Activated CD8-positive, alpha-beta memory T cell treated with anti-CD3 and anti-CD28 coated beads, Interleukin-2, amount 10 ng/mL, durations not matched to agents 7 days and 5 days (primary cell): ENCODE data around the gene WSCD2. TPM values are rescaled to one million over a fixed set of nuclear protein-coding genes. Genes with fewer than 3 reads are reported as not detected.
A peak's percentile ranks its signal among the peaks of the same experiment; 100 is the strongest.
"Not testable (repeated sequence)": the region's sequence is repeated elsewhere in the genome, so short reads cannot be mapped to it uniquely, and the experiment has no call there.

ENCODE experiments used
- ATAC-seq: fragments of 150-1000 bp; cut with Tn5 transposase; one replicate; pipeline ENCODE4 v1.10.0; 2021; ENCODE audit warnings: moderate library complexity
- CTCF ChIA-PET: fragments of 350-600 bp; sonication (Branson Sonifier 250); formaldehyde crosslinking; loops from one replicate; lab custom pipeline; 2021; ENCODE audit warnings: antibody characterized with exemption; lab: Charles Lee
- DNase-seq: peaks from one replicate; pipeline ENCODE4 v3.0.0-alpha.2; 2020
- H3K27ac Mint-ChIP-seq: one replicate; pipeline ENCODE4 v1.8.0; 2021; ENCODE audit warnings: mild to moderate bottlenecking, mixed read lengths
- H3K27me3 Mint-ChIP-seq: one replicate; pipeline ENCODE4 v1.8.0; 2021; ENCODE audit warnings: mixed read lengths
- H3K36me3 Mint-ChIP-seq: one replicate; pipeline ENCODE4 v1.8.0; 2021; ENCODE audit warnings: mild to moderate bottlenecking, mixed read lengths
- H3K4me1 Mint-ChIP-seq: one replicate; pipeline ENCODE4 v1.8.0; 2021; ENCODE audit warnings: mixed read lengths
- H3K4me3 Mint-ChIP-seq: one replicate; pipeline ENCODE4 v1.8.0; 2021; ENCODE audit warnings: mild to moderate bottlenecking, moderate library complexity, mixed read lengths
- H3K9me3 Mint-ChIP-seq: one replicate; pipeline ENCODE4 v1.8.0; 2022; ENCODE audit warnings: low read depth, mixed read lengths
- total RNA-seq, 2 experiments: library from RNA; stranded (reverse); gene quantifications; one replicate each; pipeline ENCODE4 v1.2.3, GENCODE V29; 2021

Gene WSCD2
- total RNA-seq, 2 experiments from 2014 or later: not detected

GRCh38 chr12:108207791-108208730 is 79.0 kb downstream of the WSCD2 start:
- no peaks in the 10 kb centered on the region for H3K9me3 Mint-ChIP-seq
- no peak overlapping the region for H3K27ac Mint-ChIP-seq
- H3K27me3 Mint-ChIP-seq: no peaks in the 10 kb centered on the region
- DNase-seq (no peak), ATAC-seq (no peak)
- H3K4me1 Mint-ChIP-seq: no peaks in the 10 kb centered on the region
- CTCF ChIA-PET: no interaction called here
- no peaks in the 10 kb centered on the region for H3K36me3 Mint-ChIP-seq
- H3K4me3 Mint-ChIP-seq: no peak overlapping the region

- Mint-ChIP-seq H3K27ac (no peak overlapping the region), H3K36me3 (no peaks in the 10 kb centered on the region), H3K27me3 (no peaks in the 10 kb centered on the region), H3K4me1 (no peaks in the 10 kb centered on the region), H3K9me3 (no peaks in the 10 kb centered on the region), H3K4me3 (no peak overlapping the region)
- DNase-seq: no peak
- ATAC-seq: no peak
- CTCF ChIA-PET: no interaction called here
Observed at GRCh38 chr12:108210001-108210400, 80.9 kb downstream of the WSCD2 start.

DNA sequence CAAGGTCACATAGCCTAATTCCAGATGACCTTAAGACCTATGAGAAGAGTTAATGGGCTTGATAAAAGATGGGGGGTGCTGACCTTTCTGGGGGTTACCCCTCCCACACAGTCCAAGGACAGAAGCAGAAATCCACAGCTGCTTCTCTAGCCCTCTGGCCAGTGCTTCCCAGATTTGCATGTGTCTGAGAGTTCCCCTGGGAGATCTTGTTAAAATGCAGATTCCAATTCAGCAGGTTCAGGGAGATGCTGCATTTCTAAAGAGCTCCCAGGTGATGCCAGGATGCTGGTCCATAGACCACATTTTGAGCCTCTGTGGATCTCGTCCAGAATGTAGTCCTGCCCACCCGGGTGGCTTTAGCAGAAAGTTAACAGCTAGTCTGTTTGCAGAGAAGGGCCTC is 82.1 kb downstream of the WSCD2 start:
- H3K4me3 Mint-ChIP-seq: no peak overlapping the region
- H3K36me3 Mint-ChIP-seq: no peaks in the 10 kb centered on the region
- no peaks in the 10 kb centered on the region for H3K9me3 Mint-ChIP-seq
- no peaks in the 10 kb centered on the region for H3K4me1 Mint-ChIP-seq
- no peak for ATAC-seq
- H3K27ac Mint-ChIP-seq: no peak overlapping the region
- CTCF ChIA-PET: no interaction called here
- no peak for DNase-seq
- no peaks in the 10 kb centered on the region for H3K27me3 Mint-ChIP-seq

GRCh38 chr12:108213871-108214445 is 84.9 kb downstream of the WSCD2 start:
- CTCF ChIA-PET: no interaction called here
- Mint-ChIP-seq H3K36me3 (no peaks in the 10 kb centered on the region), H3K9me3 (no peaks in the 10 kb centered on the region), H3K4me3 (no peak overlapping the region), H3K4me1 (no peaks in the 10 kb centered on the region), H3K27me3 (no peaks in the 10 kb centered on the region), H3K27ac (no peak overlapping the region)
- no peak for ATAC-seq
- no peak for DNase-seq

- Mint-ChIP-seq H3K4me1 (no peaks in the 10 kb centered on the region), H3K27me3 (no peaks in the 10 kb centered on the region), H3K4me3 (no peak overlapping the region), H3K27ac (no peak overlapping the region), H3K36me3 (no peaks in the 10 kb centered on the region), H3K9me3 (no peaks in the 10 kb centered on the region)
- CTCF ChIA-PET: no interaction called here
- ATAC-seq (no peak), DNase-seq (peak; percentile 43)
Observed at GRCh38 chr12:108214486-108214885, 85.4 kb downstream of the WSCD2 start.

GRCh38 chr12:108215458-108215857 is 86.4 kb downstream of the WSCD2 start:
- Mint-ChIP-seq H3K36me3 (no peaks in the 10 kb centered on the region), H3K27ac (no peak overlapping the region), H3K27me3 (no peaks in the 10 kb centered on the region), H3K4me3 (no peak overlapping the region), H3K4me1 (no peaks in the 10 kb centered on the region), H3K9me3 (no peaks in the 10 kb centered on the region)
- CTCF ChIA-PET: no interaction called here
- ATAC-seq (no peak), DNase-seq (no peak)

DNA sequence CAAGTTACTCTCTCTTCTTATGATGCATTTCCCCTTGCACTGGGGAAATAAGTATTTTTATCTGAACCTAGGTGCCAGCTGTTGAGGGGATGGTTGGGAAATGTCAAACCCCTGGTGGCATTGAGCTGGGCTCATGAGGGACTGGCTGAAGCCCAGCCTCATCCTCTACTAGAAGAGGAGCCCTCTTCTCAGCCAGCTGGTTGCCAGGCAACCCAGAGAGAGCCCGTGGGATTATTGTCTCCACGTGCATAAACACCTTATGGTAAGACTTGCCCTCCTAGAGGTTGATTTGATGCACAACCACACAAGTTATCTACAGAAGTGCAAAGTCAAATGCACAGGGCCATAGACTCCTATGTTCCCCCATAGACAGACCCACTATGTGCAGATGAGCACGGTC is 89.8 kb downstream of the WSCD2 start:
- ATAC-seq: no peak
- Mint-ChIP-seq H3K27me3 (no peaks in the 10 kb centered on the region), H3K4me1 (no peaks in the 10 kb centered on the region), H3K36me3 (no peaks in the 10 kb centered on the region), H3K9me3 (no peaks in the 10 kb centered on the region), H3K27ac (no peak overlapping the region), H3K4me3 (no peak overlapping the region)
- CTCF ChIA-PET: no interaction called here
- DNase-seq: no peak

DNA sequence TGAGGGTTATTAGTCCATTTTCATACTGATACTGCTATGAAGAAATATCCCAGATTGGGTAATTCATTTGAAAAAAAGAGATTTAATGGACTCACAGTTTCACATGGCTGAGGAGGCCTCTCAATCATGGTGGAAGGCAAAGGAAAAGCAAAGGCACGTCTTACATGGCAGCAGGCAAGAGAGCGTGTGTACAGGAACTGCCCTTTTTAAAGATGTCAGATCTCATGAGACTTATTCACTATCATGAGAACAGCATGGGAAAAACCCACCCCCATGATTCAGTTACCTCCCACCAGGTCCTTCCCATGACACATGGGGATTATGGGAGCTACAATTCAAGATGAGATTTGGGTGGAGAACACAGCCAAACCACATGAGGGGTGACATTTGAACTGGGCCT is 96.0 kb downstream of the WSCD2 start:
- H3K4me1 Mint-ChIP-seq, H3K27me3 Mint-ChIP-seq, H3K36me3 Mint-ChIP-seq, CTCF ChIA-PET, H3K9me3 Mint-ChIP-seq, H3K4me3 Mint-ChIP-seq, DNase-seq, ATAC-seq, H3K27ac Mint-ChIP-seq: not testable (repeated sequence)

GRCh38 chr12:108226866-108227265 is 97.8 kb downstream of the WSCD2 start:
- no peak overlapping the region for H3K4me3 Mint-ChIP-seq
- no peak for DNase-seq
- no peak overlapping the region for H3K27ac Mint-ChIP-seq
- H3K9me3 Mint-ChIP-seq: no peaks in the 10 kb centered on the region
- H3K27me3 Mint-ChIP-seq: peaks cover 4% of the 10 kb centered on the region
- H3K36me3 Mint-ChIP-seq: no peaks in the 10 kb centered on the region
- ATAC-seq: no peak
- CTCF ChIA-PET: no interaction called here
- no peaks in the 10 kb centered on the region for H3K4me1 Mint-ChIP-seq

- DNase-seq: no peak
- no peaks in the 10 kb centered on the region for H3K9me3 Mint-ChIP-seq
- no peak overlapping the region for H3K4me3 Mint-ChIP-seq
- H3K27me3 Mint-ChIP-seq: peaks cover 4% of the 10 kb centered on the region
- no peak for ATAC-seq
- H3K4me1 Mint-ChIP-seq: no peaks in the 10 kb centered on the region
- H3K27ac Mint-ChIP-seq: no peak overlapping the region
- CTCF ChIA-PET: no interaction called here
- no peaks in the 10 kb centered on the region for H3K36me3 Mint-ChIP-seq
Observed at GRCh38 chr12:108228746-108229145, 99.7 kb downstream of the WSCD2 start.

DNA sequence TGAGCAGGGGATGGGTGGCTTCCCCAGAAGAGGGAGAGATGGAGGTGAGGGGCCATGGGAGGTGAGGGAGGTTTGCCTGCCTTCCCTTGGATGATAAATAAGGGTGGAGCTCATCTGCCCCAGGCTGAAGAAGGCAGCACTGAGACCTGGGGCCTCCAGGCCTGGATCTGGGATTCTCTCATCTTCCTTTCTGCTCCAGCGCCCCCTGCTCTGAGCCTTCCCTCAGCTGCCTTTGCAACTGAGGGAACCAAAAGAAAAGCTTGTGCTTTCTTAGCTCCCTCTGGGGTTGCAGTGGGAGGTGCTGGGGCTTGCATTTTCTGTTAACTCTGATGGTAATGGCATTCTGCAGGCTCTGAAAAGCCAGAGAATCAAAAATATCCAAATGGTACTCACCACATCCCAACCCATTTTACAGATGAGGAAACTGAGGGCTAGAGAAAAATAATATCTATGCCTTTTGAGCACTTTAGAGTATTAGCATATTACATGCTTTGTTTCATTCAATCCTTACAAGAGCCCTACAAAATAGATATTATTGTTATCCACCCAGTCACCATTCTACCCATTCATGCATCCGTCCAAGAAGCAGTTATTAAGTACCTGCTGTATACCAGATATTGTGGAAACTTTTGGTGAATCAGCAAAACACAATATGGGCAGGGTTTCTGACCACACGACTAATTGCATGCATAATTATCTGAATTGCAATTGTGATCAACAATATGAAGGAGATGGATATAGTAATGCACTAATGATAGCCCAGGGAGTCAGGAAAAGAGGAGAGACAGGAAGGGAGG is 102.2 kb downstream of the WSCD2 start:
- Mint-ChIP-seq H3K4me3 (no peak overlapping the region), H3K36me3 (no peaks in the 10 kb centered on the region), H3K27me3 (peaks cover 5% of the 10 kb centered on the region), H3K27ac (no peak overlapping the region), H3K4me1 (no peaks in the 10 kb centered on the region), H3K9me3 (no peaks in the 10 kb centered on the region)
- CTCF ChIA-PET: no interaction called here
- DNase-seq: no peak
- ATAC-seq: no peak

DNA sequence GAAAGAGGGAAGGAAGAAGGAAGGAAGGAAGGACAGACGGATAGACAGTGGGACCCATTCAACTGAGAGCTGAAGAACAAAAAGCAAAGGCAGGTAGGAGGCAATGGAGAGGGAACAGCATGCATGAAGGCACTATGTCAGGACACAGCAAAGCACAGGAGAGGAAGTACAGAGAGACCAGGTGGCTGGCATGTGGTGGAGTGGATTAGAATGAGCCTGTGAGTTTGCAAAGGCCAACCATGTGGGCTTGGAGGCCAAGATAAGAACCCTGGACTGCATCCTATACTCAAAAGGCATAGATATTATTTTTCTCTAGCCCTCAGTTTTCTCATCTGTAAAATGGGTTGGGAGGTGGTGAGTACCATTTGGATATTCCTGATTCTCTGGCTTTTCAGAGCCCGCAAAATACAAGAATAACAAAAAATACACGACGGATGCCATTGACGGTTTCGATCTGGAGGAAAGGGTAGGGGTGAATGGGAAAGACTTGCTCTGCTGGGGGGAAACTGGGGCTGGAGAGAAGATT is 102.9 kb downstream of the WSCD2 start:
- H3K4me1 Mint-ChIP-seq: no peaks in the 10 kb centered on the region
- peaks cover 10% of the 10 kb centered on the region for H3K27me3 Mint-ChIP-seq
- no peaks in the 10 kb centered on the region for H3K9me3 Mint-ChIP-seq
- ATAC-seq (no peak), DNase-seq (no peak)
- H3K27ac Mint-ChIP-seq: no peak overlapping the region
- H3K36me3 Mint-ChIP-seq: no peaks in the 10 kb centered on the region
- no peak overlapping the region for H3K4me3 Mint-ChIP-seq
- CTCF ChIA-PET: no interaction called here

- Mint-ChIP-seq H3K27ac (no peak overlapping the region), H3K4me1 (no peaks in the 10 kb centered on the region), H3K4me3 (no peak overlapping the region), H3K27me3 (peaks cover 10% of the 10 kb centered on the region), H3K36me3 (no peaks in the 10 kb centered on the region), H3K9me3 (no peaks in the 10 kb centered on the region)
- ATAC-seq (no peak), DNase-seq (no peak)
- CTCF ChIA-PET: no interaction called here
Observed at GRCh38 chr12:108232565-108232964, 103.5 kb downstream of the WSCD2 start.
